ENCODE data around the gene CMKLR1.

Gene CMKLR1

DNA sequence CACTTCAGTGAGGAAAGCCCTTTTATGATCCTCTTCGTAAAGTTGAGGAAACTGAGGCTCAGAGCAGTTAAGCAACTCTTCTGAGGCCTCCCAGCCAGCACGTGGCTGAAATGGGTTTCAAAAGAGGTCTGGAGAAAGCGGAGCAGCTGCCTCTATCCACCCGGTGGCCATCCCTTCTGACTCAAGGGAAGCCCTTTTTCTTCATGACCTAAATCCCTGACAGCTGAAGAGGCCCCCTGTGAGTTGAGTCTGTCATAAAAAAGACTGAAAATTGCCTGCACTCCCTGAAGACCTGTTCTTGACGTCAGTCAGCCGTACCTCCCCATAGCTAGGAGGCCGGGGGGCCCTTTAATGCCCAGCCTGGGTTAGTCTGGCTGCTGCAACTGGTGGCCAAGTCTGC is 10.7 kb downstream of the CMKLR1 start:
- Histone ChIP-seq H3K27me3 (ENCODE audit: control insufficient read depth, insufficient read depth, low read length) (no peaks in the 10 kb centered on the region), H3K4me1 (ENCODE audit: control insufficient read depth, insufficient read depth, low read length) (peaks cover 39% of the 10 kb centered on the region), H3K9ac (ENCODE audit: low read depth, low read length) (peak overlapping the region; percentile 3), H3K9me3 (replicated peaks; ENCODE audit: low read length) (no peaks in the 10 kb centered on the region), H3K4me2 (ENCODE audit: low read length) (no peak overlapping the region), H3K36me3 (ENCODE audit: insufficient read depth, low read length) (peaks cover 62% of the 10 kb centered on the region), H3K4me3 (ENCODE audit: low read length) (no peak overlapping the region)

DNA sequence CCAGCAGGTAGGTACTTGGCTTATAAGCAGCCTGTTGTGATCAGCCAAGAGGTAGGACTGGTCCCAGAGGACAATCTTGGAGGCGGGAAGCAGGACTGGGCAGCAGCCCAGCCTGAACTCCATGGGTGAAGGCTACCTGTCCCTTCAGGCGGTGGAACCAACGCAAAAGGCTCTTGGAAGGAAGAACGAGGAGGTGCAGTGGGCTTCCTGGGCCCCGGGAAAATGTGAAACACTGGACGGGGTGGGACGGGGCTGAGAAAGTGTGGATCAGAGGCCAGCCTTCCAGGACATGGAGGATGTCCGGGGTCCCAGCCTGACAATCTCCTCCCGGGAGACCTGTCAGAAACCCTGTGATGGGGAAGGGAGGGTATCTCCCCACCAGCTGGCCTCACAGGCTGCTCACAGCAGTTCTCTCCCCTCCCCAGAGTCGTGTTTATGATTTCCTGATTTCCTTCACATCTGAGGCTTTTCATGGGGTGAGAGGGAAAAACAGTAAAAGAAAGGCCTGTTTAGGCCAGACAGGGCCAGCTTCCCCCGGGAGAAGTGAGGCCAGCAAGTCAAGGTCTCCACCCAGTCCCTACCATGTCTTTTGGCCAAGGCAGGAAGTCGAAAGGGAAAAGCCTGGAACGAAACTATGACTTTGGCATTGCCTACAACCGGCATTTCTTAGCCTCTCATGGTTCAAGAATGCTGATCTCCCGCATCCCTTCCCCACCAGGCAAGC is 11.3 kb downstream of the CMKLR1 start:
- H3K4me3 ChIP-seq (ENCODE audit: low read length) = no peak overlapping the region
- no peak overlapping the region for H3K4me2 ChIP-seq (ENCODE audit: low read length)
- peaks cover 67% of the 10 kb centered on the region for H3K36me3 ChIP-seq (ENCODE audit: insufficient read depth, low read length)
- H3K9me3 ChIP-seq (replicated peaks; ENCODE audit: low read length) = no peaks in the 10 kb centered on the region
- peaks cover 32% of the 10 kb centered on the region for H3K4me1 ChIP-seq (ENCODE audit: control insufficient read depth, insufficient read depth, low read length)
- H3K27me3 ChIP-seq (ENCODE audit: control insufficient read depth, insufficient read depth, low read length) = no peaks in the 10 kb centered on the region
- peak overlapping the region; percentile 3 for H3K9ac ChIP-seq (ENCODE audit: low read depth, low read length)

DNA sequence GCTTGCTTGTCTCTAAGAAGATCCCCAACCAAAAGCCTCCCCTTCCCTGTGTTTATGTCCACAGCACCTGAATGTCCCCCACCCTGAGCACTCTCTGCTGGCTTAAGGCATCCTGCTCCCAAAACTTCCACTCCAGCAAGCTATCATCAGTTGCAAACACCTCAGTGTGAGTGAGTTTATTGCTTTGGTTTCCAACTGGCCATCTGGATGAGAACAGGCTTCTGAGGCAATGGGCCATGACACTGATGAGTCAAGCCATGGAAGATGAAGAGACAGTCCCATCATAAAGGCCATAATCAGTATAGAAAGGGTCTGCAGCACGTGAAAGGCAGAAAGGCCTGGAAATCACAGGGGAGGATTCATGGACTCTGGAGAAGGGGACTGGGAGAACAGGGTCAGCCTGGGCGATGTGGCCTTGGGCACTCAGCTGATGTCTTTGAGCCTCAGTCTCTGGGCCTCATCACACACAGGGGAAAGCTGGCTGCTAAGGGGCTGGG is 12.8 kb downstream of the CMKLR1 start:
- H3K9me3 ChIP-seq (replicated peaks; ENCODE audit: low read length) = no peaks in the 10 kb centered on the region
- peaks cover 69% of the 10 kb centered on the region for H3K36me3 ChIP-seq (ENCODE audit: insufficient read depth, low read length)
- no peak overlapping the region for H3K4me2 ChIP-seq (ENCODE audit: low read length)
- H3K27me3 ChIP-seq (ENCODE audit: control insufficient read depth, insufficient read depth, low read length) = no peaks in the 10 kb centered on the region
- no peak overlapping the region for H3K4me3 ChIP-seq (ENCODE audit: low read length)
- H3K9ac ChIP-seq (ENCODE audit: low read depth, low read length) = no peak overlapping the region
- H3K4me1 ChIP-seq (ENCODE audit: control insufficient read depth, insufficient read depth, low read length) = peaks cover 23% of the 10 kb centered on the region

DNA sequence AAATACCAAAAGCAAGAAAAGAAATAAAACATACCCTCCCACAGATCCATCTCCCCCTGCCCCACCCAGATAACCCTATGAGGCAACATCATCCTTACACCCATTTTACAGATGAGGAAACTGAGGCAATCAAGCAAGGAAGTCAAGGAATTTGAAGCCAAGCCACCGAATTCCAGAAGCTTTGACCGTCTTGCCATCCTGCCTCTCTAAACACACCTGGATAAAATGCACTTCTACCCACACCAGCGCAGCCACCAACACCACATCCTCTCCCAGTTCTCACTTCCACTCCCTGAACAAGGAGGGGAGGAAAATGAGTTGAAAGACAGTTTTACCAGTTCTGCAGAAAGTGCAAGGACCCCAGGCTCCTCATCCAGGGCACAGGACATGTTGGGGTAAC is 13.6 kb downstream of the CMKLR1 start:
- Histone ChIP-seq H3K4me2 (ENCODE audit: low read length) (no peak overlapping the region), H3K4me3 (ENCODE audit: low read length) (no peak overlapping the region), H3K27me3 (ENCODE audit: control insufficient read depth, insufficient read depth, low read length) (no peaks in the 10 kb centered on the region), H3K9me3 (replicated peaks; ENCODE audit: low read length) (no peaks in the 10 kb centered on the region), H3K4me1 (ENCODE audit: control insufficient read depth, insufficient read depth, low read length) (peaks cover 23% of the 10 kb centered on the region), H3K36me3 (ENCODE audit: insufficient read depth, low read length) (peaks cover 67% of the 10 kb centered on the region), H3K9ac (ENCODE audit: low read depth, low read length) (no peak overlapping the region)

DNA sequence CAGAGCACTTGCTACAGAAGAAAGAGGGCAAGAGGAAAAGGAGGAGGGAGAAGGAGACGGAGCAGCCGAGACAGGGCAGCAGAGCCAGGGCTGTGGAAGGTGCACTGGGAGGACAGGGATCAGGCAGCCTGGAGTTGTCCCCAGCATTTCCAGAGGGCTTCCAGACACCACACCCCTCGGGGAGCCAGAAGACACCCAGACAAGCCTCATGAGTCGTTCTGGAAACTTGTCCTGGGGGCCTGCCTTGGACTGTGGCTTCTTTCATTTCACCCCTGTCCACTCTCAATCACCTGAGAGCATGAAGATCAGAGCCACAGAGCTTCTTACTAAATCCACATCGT is 14.1 kb downstream of the CMKLR1 start:
- Histone ChIP-seq H3K4me1 (ENCODE audit: control insufficient read depth, insufficient read depth, low read length) (peaks cover 23% of the 10 kb centered on the region), H3K4me2 (ENCODE audit: low read length) (no peak overlapping the region), H3K36me3 (ENCODE audit: insufficient read depth, low read length) (peaks cover 62% of the 10 kb centered on the region), H3K27me3 (ENCODE audit: control insufficient read depth, insufficient read depth, low read length) (no peaks in the 10 kb centered on the region), H3K4me3 (ENCODE audit: low read length) (no peak overlapping the region), H3K9ac (ENCODE audit: low read depth, low read length) (no peak overlapping the region), H3K9me3 (replicated peaks; ENCODE audit: low read length) (no peaks in the 10 kb centered on the region)

DNA sequence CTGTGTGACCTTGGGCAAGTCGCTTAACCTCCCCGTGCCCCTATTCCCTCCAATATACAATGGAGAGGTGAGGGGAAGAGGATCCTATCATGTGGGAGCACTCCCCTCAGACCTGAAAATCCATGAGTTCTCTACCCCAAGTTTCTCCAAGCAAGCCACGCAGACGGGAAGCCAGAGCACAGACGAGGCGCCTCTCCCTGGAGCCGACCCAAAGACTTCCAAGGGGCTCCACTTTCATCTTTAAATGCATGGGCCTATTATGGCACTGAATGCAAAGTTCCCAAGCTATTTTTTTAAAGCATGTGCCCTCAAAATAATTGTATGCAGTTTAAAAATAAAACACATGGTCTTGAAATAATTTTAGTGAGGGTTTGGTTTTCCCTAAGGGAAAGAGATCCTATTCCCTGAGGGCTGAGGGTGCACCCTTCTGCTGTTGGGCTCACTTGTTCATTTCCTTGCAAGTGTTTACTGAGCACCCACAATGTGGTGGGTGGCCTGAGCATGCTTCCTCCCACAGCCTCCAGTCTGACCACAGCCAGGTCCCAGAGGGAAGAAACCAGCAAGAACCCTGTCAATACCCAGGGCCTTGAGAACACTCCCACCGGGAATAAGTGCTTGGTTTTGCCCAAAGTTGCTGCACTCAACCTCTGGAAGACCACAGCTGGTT is 14.6 kb downstream of the CMKLR1 start:
- H3K4me3 ChIP-seq (ENCODE audit: low read length) = no peak overlapping the region
- no peak overlapping the region for H3K4me2 ChIP-seq (ENCODE audit: low read length)
- no peaks in the 10 kb centered on the region for H3K9me3 ChIP-seq (replicated peaks; ENCODE audit: low read length)
- peaks cover 23% of the 10 kb centered on the region for H3K4me1 ChIP-seq (ENCODE audit: control insufficient read depth, insufficient read depth, low read length)
- peaks cover 60% of the 10 kb centered on the region for H3K36me3 ChIP-seq (ENCODE audit: insufficient read depth, low read length)
- no peaks in the 10 kb centered on the region for H3K27me3 ChIP-seq (ENCODE audit: control insufficient read depth, insufficient read depth, low read length)
- no peak overlapping the region for H3K9ac ChIP-seq (ENCODE audit: low read depth, low read length)

DNA sequence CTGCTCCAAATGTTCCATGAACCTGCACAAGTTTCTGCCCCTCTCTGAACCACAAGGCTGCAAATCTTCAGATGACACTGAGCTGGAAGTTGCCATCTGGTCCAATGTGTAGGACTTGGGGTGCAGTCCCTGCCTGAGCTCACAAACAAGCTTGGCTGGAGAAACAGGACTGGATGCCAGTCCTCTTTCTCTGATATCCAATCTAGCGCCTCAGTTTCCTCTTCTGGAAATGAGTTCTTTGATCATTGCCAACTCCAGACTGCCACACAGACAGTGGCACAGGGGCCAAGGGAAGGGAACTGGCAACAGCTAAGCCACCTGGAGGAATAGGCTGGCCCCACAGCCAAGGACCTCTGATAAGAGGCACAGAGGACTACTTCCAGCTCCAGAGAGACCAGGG is 15.5 kb downstream of the CMKLR1 start:
- H3K4me2 ChIP-seq (ENCODE audit: low read length) = no peak overlapping the region
- peaks cover 58% of the 10 kb centered on the region for H3K36me3 ChIP-seq (ENCODE audit: insufficient read depth, low read length)
- no peak overlapping the region for H3K9ac ChIP-seq (ENCODE audit: low read depth, low read length)
- peaks cover 20% of the 10 kb centered on the region for H3K4me1 ChIP-seq (ENCODE audit: control insufficient read depth, insufficient read depth, low read length)
- H3K4me3 ChIP-seq (ENCODE audit: low read length) = no peak overlapping the region
- H3K9me3 ChIP-seq (replicated peaks; ENCODE audit: low read length) = no peaks in the 10 kb centered on the region
- no peaks in the 10 kb centered on the region for H3K27me3 ChIP-seq (ENCODE audit: control insufficient read depth, insufficient read depth, low read length)

DNA sequence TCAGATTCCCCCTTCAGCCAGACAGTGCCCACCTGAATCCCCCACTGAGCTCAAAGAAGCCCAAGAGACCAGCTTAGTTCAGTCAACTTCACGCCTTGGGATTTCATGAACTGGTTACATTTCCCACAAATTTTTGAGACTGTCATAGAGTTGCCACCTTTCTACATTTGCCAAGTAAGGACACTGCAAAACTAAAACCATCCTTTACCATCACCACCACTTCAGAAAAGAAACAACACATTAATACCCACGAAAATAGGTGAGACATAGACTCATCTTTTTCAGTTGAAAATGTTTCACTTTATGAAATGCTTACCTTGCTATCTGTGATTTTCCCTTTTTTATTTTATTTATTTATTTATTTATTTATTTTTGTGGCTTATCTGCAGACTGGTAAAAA is 16.1 kb downstream of the CMKLR1 start:
- H3K4me1 ChIP-seq (ENCODE audit: control insufficient read depth, insufficient read depth, low read length) = peaks cover 14% of the 10 kb centered on the region
- no peaks in the 10 kb centered on the region for H3K27me3 ChIP-seq (ENCODE audit: control insufficient read depth, insufficient read depth, low read length)
- peaks cover 57% of the 10 kb centered on the region for H3K36me3 ChIP-seq (ENCODE audit: insufficient read depth, low read length)
- H3K4me2 ChIP-seq (ENCODE audit: low read length) = no peak overlapping the region
- no peaks in the 10 kb centered on the region for H3K9me3 ChIP-seq (replicated peaks; ENCODE audit: low read length)
- no peak overlapping the region for H3K9ac ChIP-seq (ENCODE audit: low read depth, low read length)
- no peak overlapping the region for H3K4me3 ChIP-seq (ENCODE audit: low read length)

DNA sequence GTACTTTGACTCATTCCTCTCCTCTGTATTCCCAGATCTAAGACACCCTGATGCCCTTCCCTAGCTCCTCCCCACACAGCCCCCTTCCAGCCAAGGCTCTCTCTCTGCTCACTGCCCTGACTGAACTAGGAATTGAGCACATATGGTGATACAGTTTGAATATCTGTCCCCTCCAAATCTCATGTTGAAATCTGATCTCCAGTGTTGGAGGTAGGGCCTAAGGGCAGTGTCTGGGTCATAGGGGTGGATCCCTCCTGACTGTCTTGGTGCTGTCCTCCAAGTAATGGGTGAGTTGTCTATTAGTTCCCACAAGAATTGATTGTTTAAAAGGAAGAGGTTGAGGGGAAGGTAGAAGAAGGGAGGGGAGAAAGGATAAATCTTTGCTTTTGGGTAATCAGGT is 17.4 kb downstream of the CMKLR1 start:
- no peak overlapping the region for H3K9ac ChIP-seq (ENCODE audit: low read depth, low read length)
- H3K4me1 ChIP-seq (ENCODE audit: control insufficient read depth, insufficient read depth, low read length) = peaks cover 12% of the 10 kb centered on the region

DNA sequence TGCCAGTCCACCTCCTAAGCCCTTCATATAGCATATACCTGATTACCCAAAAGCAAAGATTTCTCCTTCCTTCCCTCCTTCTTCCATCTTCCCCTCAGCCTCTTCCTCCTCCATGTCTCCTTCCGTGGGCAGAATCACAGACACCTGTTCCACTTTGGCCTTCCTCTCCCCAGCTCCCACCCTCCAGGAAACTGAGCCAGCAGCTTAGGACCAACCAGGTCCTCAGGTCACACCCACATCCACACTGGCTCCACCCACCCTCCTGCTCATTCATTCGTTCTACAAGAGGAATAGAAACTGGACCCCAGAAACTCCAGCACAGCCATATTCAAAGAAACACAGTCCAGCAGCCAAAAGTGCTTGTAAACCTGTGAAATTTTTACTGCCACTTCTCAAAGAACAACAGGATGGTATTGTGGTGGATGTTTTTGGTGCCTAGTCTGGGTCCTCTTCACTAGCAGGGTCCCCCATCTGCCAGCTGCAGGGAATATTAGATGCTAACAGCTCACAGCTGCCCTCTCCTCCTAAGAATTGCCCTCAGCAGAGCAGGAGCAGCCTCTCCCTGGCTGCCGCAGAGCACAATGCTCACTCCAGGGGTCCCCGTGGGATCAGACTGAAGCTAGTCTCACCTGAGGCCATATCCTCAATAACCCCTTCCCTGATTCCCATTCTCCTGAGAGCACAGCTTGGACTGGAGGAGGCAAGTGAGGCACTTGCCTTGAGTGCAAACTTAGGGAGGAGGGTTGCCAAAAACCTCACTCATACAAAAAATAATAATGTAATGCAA is 18.4 kb downstream of the CMKLR1 start:
- H3K4me3 ChIP-seq (ENCODE audit: low read length) = no peak overlapping the region
- no peaks in the 10 kb centered on the region for H3K27me3 ChIP-seq (ENCODE audit: control insufficient read depth, insufficient read depth, low read length)
- peaks cover 7% of the 10 kb centered on the region for H3K4me1 ChIP-seq (ENCODE audit: control insufficient read depth, insufficient read depth, low read length)
- no peaks in the 10 kb centered on the region for H3K9me3 ChIP-seq (replicated peaks; ENCODE audit: low read length)
- peaks cover 48% of the 10 kb centered on the region for H3K36me3 ChIP-seq (ENCODE audit: insufficient read depth, low read length)
- H3K9ac ChIP-seq (ENCODE audit: low read depth, low read length) = no peak overlapping the region
- no peak overlapping the region for H3K4me2 ChIP-seq (ENCODE audit: low read length)

More for the DNA sequence above, 17.4 kb downstream of the CMKLR1 start:
- Histone ChIP-seq H3K9me3 (replicated peaks; ENCODE audit: low read length) (no peaks in the 10 kb centered on the region), H3K27me3 (ENCODE audit: control insufficient read depth, insufficient read depth, low read length) (no peaks in the 10 kb centered on the region), H3K36me3 (ENCODE audit: insufficient read depth, low read length) (peaks cover 57% of the 10 kb centered on the region), H3K4me2 (ENCODE audit: low read length) (no peak overlapping the region), H3K4me3 (ENCODE audit: low read length) (no peak overlapping the region)

DNA sequence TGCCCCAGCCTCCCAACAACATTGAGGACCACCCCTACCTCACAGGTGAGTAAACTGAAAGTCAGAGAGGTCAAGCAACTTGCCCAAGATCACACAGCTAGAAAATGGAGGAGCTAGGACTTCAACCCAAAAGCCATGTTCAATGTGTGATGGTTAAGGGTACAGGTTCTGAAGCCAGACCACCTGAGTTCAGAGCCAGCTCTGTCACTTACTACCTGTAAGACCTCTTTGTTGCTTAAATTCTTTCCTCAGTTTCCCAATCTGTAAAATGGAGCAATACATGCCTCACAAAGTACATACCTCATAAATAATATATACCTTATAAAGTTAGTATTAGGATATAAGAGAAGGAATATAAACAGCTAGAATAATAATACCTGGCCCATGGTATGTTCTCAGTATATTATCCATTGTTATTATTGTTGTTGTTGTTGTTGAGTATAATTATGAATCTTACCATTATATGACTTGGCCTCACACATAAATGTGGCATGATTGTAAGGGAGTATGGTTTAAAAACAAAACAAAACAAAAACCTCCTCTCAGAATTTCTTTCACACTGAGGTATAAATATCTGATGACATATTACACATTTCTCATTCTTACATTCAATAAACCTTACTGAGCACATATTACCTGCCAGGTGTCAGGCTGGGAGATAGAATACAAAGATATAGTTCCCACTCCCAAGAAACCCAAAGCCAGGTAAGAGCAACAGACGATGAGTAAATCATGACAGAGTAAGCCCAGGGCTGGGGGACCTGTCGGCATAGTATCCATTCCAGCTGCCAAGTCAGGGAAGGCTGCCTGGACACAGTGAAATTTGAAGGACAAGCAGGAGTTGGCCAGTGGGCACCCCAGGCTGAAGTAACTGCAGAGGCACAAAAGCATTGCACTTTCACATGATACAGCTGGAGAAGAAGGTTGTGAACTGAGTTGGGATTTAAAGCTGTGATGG is 19.6 kb downstream of the CMKLR1 start:
- Histone ChIP-seq H3K9ac (ENCODE audit: low read depth, low read length) (no peak overlapping the region), H3K4me3 (ENCODE audit: low read length) (no peak overlapping the region), H3K9me3 (replicated peaks; ENCODE audit: low read length) (no peaks in the 10 kb centered on the region), H3K27me3 (ENCODE audit: control insufficient read depth, insufficient read depth, low read length) (no peaks in the 10 kb centered on the region), H3K36me3 (ENCODE audit: insufficient read depth, low read length) (peaks cover 50% of the 10 kb centered on the region), H3K4me2 (ENCODE audit: low read length) (no peak overlapping the region), H3K4me1 (ENCODE audit: control insufficient read depth, insufficient read depth, low read length) (peaks cover under 1% of the 10 kb centered on the region)
